Trophoblast cell (in vitro differentiated cells and primary cell): ENCODE data around the gene TNFSF11.
A peak's percentile ranks its signal among the peaks of the same experiment; 100 is the strongest.

Source experiments
- DNase-seq, 2 donors: peaks; one replicate each; pipeline ENCODE4 v3.0.0-alpha.2; 2016
- H2AFZ ChIP-seq: 2 replicates; pipeline ENCODE4 v1.6.1; 2013; ENCODE audit warnings: low read length, moderate library complexity, mild to moderate bottlenecking; ENCODE audit not compliant: insufficient read depth, poor library complexity
- H2AK5ac ChIP-seq: 2 replicates; pipeline ENCODE4 v1.6.1; 2013; ENCODE audit warnings: mild to moderate bottlenecking, low read length
- H2BK120ac ChIP-seq: 2 replicates; pipeline ENCODE4 v1.6.1; 2013; ENCODE audit warnings: low read length, mild to moderate bottlenecking, moderate library complexity; ENCODE audit not compliant: insufficient read depth, poor library complexity
- H2BK12ac ChIP-seq: 2 replicates; pipeline ENCODE4 v1.6.1; 2013; ENCODE audit warnings: mild to moderate bottlenecking, low read length, moderate library complexity
- H2BK5ac ChIP-seq: 2 replicates; pipeline ENCODE4 v1.6.1; 2013; ENCODE audit warnings: low read length, low read depth, moderate library complexity, mild to moderate bottlenecking; ENCODE audit not compliant: poor library complexity
- H3K14ac ChIP-seq: 2 replicates; pipeline ENCODE4 v1.6.1; 2013; ENCODE audit warnings: mild to moderate bottlenecking, low read length
- H3K18ac ChIP-seq: 2 replicates; pipeline ENCODE4 v1.6.1; 2013; ENCODE audit warnings: mild to moderate bottlenecking, low read length
- H3K23ac ChIP-seq: 2 replicates; pipeline ENCODE4 v1.6.1; 2013; ENCODE audit warnings: low read length
- H3K27ac ChIP-seq: 2 replicates; pipeline ENCODE4 v1.5.1; 2013; ENCODE audit warnings: low read depth, mild to moderate bottlenecking, inconsistent platforms, low read length, moderate library complexity
- H3K27me3 ChIP-seq: 2 replicates; pipeline ENCODE4 v1.6.1; 2013; ENCODE audit warnings: inconsistent platforms, mild to moderate bottlenecking, low read length, moderate library complexity; ENCODE audit not compliant: insufficient read depth
- H3K36me3 ChIP-seq, 2 experiments: 1 replicate in 1 of 2; 2 replicates in 1 of 2; pipeline ENCODE4 v1.6.1; 2013; ENCODE audit warnings: low read length in 2 of 2, mild to moderate bottlenecking in 2 of 2, moderate library complexity in 1 of 2; ENCODE audit not compliant: insufficient read depth in 2 of 2, control insufficient read depth in 1 of 2
- H3K4ac ChIP-seq: 2 replicates; pipeline ENCODE4 v1.6.1; 2013; ENCODE audit warnings: low read depth, mild to moderate bottlenecking, low read length, moderate library complexity
- H3K4me1 ChIP-seq, 2 experiments: 1 replicate in 1 of 2; 2 replicates in 1 of 2; pipeline ENCODE4 v1.6.1; 2013; ENCODE audit warnings: low read length in 2 of 2, mild to moderate bottlenecking in 2 of 2, moderate library complexity in 1 of 2; ENCODE audit not compliant: insufficient read depth in 2 of 2, control insufficient read depth in 1 of 2
- H3K4me2 ChIP-seq: 2 replicates; pipeline ENCODE4 v1.6.1; 2013; ENCODE audit warnings: inconsistent platforms, mild to moderate bottlenecking, low read length, moderate library complexity
- H3K4me3 ChIP-seq: 2 replicates; pipeline ENCODE4 v1.5.1; 2013; ENCODE audit warnings: mild to moderate bottlenecking, low read depth, low read length, inconsistent platforms
- H3K79me1 ChIP-seq: one replicate; pipeline ENCODE4 v1.6.1; 2013; ENCODE audit warnings: low read length
- H3K79me2 ChIP-seq: 2 replicates; pipeline ENCODE4 v1.6.1; 2013; ENCODE audit warnings: low read length, mild to moderate bottlenecking; ENCODE audit not compliant: control insufficient read depth, insufficient read depth, poor library complexity
- H3K9ac ChIP-seq: 2 replicates; pipeline ENCODE4 v1.6.1; 2013; ENCODE audit warnings: mild to moderate bottlenecking, low read length
- H3K9me3 ChIP-seq: 2 replicates; pipeline ENCODE4 v1.6.1; 2013; ENCODE audit warnings: low read depth, mild to moderate bottlenecking, control low read depth, inconsistent platforms, low read length; ENCODE audit not compliant: insufficient read depth
- H4K12ac ChIP-seq: 2 replicates; pipeline ENCODE4 v1.6.1; 2013; ENCODE audit warnings: low read depth, mild to moderate bottlenecking, low read length, moderate library complexity
- H4K8ac ChIP-seq: 2 replicates; pipeline ENCODE4 v1.6.1; 2013; ENCODE audit warnings: low read depth, mild to moderate bottlenecking, low read length, moderate library complexity
- H4K91ac ChIP-seq: one replicate; pipeline ENCODE4 v1.6.1; 2013; ENCODE audit warnings: low read depth, mild to moderate bottlenecking, low read length, moderate library complexity
- WGBS: extraction: QIAGEN DNeasy Blood & Tissue Kit; methylation state at CpG from one replicate; pipeline ENCODE4 v1.1.7; 2013; ENCODE audit warnings: missing lambda C conversion rate; ENCODE audit not compliant: insufficient read length, insufficient coverage; ENCODE audit errors: extremely low coverage; 5-methylcytosine and 5-hydroxymethylcytosine counted together

Gene TNFSF11

GRCh38 chr13:42649141-42649540 lies 75.2 kb downstream of the TNFSF11 start:
- Histone ChIP-seq H3K4me2 (no peak overlapping the region), H3K79me1 (peaks cover 8% of the 10 kb centered on the region), H3K4me1 (peaks cover 3 to 7% of the 10 kb centered on the region in 2 experiments), H2BK5ac (no peak overlapping the region), H3K36me3 (no peaks in the 10 kb centered on the region), H3K23ac (no peak overlapping the region), H3K27me3 (no peaks in the 10 kb centered on the region), H4K91ac (no peak overlapping the region), H3K27ac (no peak overlapping the region), H3K9ac (no peak overlapping the region), H3K79me2 (no peaks in the 10 kb centered on the region), H3K4ac (no peak overlapping the region), H4K8ac (no peak overlapping the region), H2AK5ac (no peak overlapping the region), H4K12ac (no peak overlapping the region), H3K14ac (no peak overlapping the region), H3K18ac (no peak overlapping the region), H2BK12ac (no peak overlapping the region), H3K4me3 (no peak overlapping the region), H2BK120ac (no peak overlapping the region), H2AFZ (no peak overlapping the region), H3K9me3 (no peaks in the 10 kb centered on the region)
- DNase-seq, result no peak

DNA sequence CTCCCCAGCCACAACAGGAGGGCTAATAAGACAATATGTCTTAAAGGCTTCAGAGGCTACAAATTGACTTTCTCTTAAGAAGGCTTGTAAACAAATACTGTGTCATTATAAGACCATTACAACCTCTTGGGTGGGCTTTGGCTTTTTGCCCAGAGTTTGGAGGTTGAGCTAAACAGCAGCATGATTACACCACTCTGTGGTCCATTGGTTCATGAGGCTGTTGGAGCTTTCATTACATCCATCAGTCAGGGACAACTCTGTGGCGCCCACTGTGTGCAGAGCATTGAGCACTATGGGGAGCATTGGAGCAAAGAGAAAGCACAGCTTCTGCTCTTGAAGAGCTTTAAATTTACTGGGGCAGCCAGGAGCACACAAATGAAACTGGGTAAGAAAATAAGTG lies 75.9 kb downstream of the TNFSF11 start:
- Histone ChIP-seq H3K9ac (no peak overlapping the region), H3K4me2 (no peak overlapping the region), H4K91ac (peak overlapping the region; percentile 11), H3K27me3 (no peaks in the 10 kb centered on the region), H3K9me3 (no peaks in the 10 kb centered on the region), H2BK12ac (no peak overlapping the region), H2BK120ac (peak overlapping the region; percentile 17), H3K18ac (no peak overlapping the region), H3K4me1 (peaks cover 3 to 7% of the 10 kb centered on the region in 2 experiments), H4K8ac (no peak overlapping the region), H4K12ac (no peak overlapping the region), H3K27ac (no peak overlapping the region), H2BK5ac (no peak overlapping the region), H3K36me3 (no peaks in the 10 kb centered on the region), H3K4ac (no peak overlapping the region), H3K4me3 (no peak overlapping the region), H2AFZ (no peak overlapping the region), H3K79me1 (peaks cover 8% of the 10 kb centered on the region), H3K14ac (no peak overlapping the region), H3K23ac (no peak overlapping the region), H2AK5ac (no peak overlapping the region), H3K79me2 (no peaks in the 10 kb centered on the region)
- no CpG with 5 or more reads among the region's 1 CpG for WGBS
- no peak for DNase-seq

GRCh38 chr13:42650506-42650905 lies 76.6 kb downstream of the TNFSF11 start:
- no peak overlapping the region for H3K4me3 ChIP-seq
- H4K8ac ChIP-seq, result no peak overlapping the region
- H2BK12ac ChIP-seq, result no peak overlapping the region

DNA sequence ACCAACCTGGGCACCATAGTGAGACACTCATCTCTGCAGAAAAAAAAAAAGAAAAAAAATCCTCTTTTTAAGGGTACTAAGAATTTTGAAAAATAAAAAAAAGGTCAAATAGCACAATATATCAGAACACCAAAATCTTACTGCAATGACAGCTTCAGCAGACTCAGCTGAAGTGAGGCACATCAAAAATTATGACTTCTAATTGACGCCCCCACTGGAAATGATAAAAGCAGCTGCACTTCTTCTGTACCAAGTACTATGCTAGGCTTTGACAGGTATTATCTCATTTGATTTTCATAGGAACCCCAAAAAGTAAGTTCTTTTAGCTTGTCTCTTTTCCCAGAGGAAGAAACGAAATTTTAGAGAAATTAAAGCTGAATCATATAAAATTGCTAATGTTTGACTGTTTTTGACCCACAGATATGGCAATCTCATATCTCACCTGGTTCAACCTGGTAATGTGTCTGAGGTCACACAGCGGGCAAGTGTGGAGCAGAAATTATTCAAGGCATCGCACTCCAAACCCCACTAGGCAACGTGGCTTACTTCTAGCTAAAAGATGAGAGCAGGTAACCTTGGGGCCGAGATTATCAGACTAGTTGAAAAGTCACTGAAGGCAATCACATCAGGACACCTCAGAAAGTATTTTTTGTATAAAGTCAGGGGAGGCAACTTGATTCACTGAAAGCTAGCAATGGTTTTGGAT lies 78.1 kb downstream of the TNFSF11 start:
- peak overlapping the region; percentile 28 for H4K12ac ChIP-seq
- no peaks in the 10 kb centered on the region for H3K36me3 ChIP-seq
- H3K4me2 ChIP-seq, result no peak overlapping the region
- H3K14ac ChIP-seq, result peak overlapping the region; percentile 52
- peak overlapping the region; percentile 75 for H2AK5ac ChIP-seq
- peaks cover 8 to 13% of the 10 kb centered on the region in 2 experiments for H3K4me1 ChIP-seq
- peak overlapping the region; percentile 52 for H4K8ac ChIP-seq
- no peak overlapping the region for H3K4me3 ChIP-seq
- H2BK5ac ChIP-seq, result peak overlapping the region; percentile 78
- H2AFZ ChIP-seq, result no peak overlapping the region
- no peaks in the 10 kb centered on the region for H3K79me2 ChIP-seq
- no peak overlapping the region for H3K9ac ChIP-seq
- H3K18ac ChIP-seq, result no peak overlapping the region
- peak overlapping the region; percentile 75 for H2BK120ac ChIP-seq
- no peak overlapping the region for H3K23ac ChIP-seq
- H3K79me1 ChIP-seq, result peaks cover 13% of the 10 kb centered on the region
- H4K91ac ChIP-seq, result peak overlapping the region; percentile 88
- peak overlapping the region; percentile 83 for H2BK12ac ChIP-seq
- H3K27ac ChIP-seq, result no peak overlapping the region
- no peaks in the 10 kb centered on the region for H3K9me3 ChIP-seq
- no peaks in the 10 kb centered on the region for H3K27me3 ChIP-seq
- H3K4ac ChIP-seq, result no peak overlapping the region
- DNase-seq, result no peak
- no CpG with 5 or more reads among the region's 6 CpGs for WGBS

More at GRCh38 chr13:42650506-42650905, 76.6 kb downstream of the TNFSF11 start:
- no CpG with 5 or more reads among the region's 3 CpGs for WGBS
- Histone ChIP-seq H3K4me2 (no peak overlapping the region), H3K9ac (no peak overlapping the region), H2BK120ac (no peak overlapping the region), H4K91ac (no peak overlapping the region), H3K79me2 (no peaks in the 10 kb centered on the region), H3K79me1 (peaks cover 11% of the 10 kb centered on the region), H3K14ac (no peak overlapping the region), H2BK5ac (no peak overlapping the region), H3K27ac (no peak overlapping the region), H3K36me3 (no peaks in the 10 kb centered on the region), H2AK5ac (no peak overlapping the region), H3K9me3 (no peaks in the 10 kb centered on the region), H2AFZ (no peak overlapping the region), H3K23ac (no peak overlapping the region), H3K4ac (no peak overlapping the region), H3K18ac (no peak overlapping the region), H3K27me3 (no peaks in the 10 kb centered on the region), H4K12ac (no peak overlapping the region), H3K4me1 (peaks cover 5 to 10% of the 10 kb centered on the region in 2 experiments)
- no peak for DNase-seq
